Measurements from ENCODE around the gene ATG12.
A peak's percentile ranks its signal among the peaks of the same experiment; 100 is the strongest.
"Not testable (repeated sequence)": the region's sequence is repeated elsewhere in the genome, so short reads cannot be mapped to it uniquely, and the experiment has no call there.

ATG12 gene

DNA sequence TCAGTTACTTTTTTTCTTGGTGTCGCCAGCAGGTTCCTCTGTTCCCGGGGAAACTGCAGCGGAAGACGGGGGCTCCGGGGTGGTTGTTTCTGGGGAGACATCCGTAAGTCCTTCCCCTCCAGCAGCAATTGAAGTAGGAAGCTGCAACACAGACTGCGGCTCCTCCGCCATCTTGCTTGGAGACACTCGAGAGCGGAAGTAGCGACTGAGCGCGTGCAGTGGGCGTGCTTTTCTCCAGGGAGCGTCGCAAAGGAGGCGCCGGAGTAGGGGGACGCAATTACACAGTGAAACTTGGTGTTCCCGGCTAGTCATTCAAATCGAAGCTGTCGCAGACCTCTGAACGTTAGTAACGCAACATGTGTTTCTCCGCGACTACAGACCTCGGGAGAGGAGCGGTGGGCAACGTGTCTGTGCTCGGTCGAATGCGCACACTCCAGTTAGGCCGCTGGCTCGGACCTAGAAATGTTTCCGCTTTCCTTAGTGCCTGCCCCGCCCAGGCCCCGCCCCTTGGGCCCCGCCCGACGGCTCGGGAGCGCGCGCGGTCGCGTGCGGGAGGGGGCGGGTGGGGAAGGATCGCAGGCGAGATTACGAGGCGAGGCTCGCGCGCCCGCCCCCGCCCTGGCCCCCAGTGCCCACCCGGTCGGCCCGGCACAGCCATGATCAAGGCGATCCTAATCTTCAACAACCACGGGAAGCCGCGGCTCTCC lies at the start of gene ATG12, which contains the start of gene AP3S1:
Gene ATG12 (minus strand): TSS at position 184 of the 707 bp plus-strand sequence. CDS start 13 bp downstream, at position 171.
Gene AP3S1 (plus strand): TSS at position 554 of the 707 bp plus-strand sequence. CDS start 103 bp downstream, at position 657.
- DNase-seq, result peak; percentile 97

DNA sequence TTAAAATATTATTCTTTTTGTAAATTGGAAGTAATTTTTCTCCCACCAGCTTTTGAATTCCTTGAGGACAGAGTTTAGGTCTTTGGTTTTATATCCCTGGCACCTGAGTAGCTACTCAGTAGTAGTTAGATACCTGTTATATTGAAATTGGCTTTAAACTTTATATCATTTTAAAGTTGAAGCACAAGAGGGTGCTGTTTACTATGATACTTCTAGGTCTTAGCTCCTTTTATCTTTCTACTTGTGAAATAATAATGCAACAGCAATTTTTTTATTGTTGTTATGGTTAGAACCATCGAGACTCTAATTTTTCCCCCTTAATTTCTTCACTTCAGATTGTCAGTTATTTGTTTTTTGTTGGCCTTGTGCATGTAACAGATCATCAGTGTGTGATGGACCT lies 46.7 kb upstream of the ATG12 start:
- DNase-seq, result no peak

DNA sequence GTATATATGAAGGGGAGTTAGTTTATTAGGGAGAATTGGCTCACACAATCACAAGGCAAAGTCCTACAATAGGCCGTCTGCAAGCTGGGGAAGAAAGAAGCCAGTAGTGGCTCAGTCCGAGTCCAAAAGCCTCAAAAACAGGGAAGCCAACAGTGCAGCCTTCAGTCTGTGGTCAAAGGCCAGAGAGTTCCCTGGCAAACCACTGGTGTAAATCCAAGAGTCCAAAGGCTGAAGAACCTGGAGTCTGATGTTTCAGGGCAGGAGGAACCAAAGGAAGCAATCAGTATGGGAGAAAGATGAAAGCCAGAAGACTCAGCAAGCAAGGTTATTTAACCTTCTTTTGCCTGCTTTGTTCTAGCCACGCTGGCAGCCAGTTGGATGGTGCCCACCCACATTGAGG lies 43.8 kb upstream of the ATG12 start:
- not testable (repeated sequence) for DNase-seq

- no peak for DNase-seq
Measured at GRCh38 chr5:115884704-115885103, 43.3 kb upstream of the ATG12 start.

DNA sequence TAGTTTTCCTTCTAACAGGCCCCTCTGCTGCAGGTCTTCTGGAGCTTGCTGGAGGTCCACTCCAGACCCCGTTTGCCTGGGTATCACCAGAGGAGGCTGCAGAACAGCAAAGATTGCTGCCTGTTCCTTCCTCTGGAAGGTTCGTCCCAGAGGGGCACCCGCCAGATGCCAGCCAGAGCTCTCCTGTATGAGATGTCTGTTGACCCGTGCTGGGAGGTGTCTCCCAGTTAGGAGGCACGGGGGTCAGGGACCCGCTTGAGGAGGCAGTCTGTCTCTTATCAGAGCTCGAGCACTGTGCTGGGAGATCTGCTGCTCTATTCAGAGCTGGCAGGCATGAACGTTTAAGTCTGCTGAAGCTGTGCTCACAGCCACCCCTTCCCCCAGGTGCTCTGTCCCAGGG lies 41.1 kb upstream of the ATG12 start:
- DNase-seq, result not testable (repeated sequence)

DNA sequence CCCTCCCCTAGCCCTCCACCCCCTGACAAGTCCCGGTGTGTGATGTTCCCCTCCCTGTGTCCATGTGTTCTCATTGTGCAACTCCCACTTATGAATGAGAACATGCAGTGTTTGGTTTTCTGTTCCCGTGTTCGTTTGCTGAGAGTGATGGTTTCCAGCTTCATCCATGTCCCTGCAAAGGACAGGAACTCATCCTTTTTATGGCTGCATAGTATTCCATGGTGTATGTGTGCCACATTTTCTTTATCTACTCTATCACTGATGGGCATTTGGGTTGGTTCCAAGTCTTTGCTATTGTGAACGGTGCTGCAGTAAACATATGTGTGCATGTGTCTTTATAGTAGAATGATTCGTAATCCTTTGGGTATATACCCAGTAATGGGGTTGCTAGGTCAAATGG lies 36.0 kb upstream of the ATG12 start:
- not testable (repeated sequence) for DNase-seq

DNA sequence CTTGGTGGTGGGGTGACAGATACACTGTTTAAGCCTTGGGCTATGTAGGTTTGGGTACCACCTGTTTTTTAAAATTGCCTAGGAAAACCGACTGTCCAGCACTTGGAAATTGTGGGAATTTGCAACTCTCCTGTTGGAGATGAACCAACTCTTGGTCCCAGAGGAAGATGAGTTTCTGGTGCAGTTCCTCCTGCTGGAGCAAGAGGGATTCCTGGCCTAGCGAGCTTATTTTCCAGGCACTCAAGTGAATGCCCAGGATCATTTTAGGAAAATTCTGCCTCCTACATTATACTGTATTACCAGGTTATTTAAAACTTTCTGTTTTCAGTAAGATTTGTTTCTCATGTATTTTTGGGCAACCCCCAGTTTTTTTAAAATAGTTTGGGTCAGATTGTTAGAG lies 34.1 kb upstream of the ATG12 start:
- DNase-seq, result no peak

DNA sequence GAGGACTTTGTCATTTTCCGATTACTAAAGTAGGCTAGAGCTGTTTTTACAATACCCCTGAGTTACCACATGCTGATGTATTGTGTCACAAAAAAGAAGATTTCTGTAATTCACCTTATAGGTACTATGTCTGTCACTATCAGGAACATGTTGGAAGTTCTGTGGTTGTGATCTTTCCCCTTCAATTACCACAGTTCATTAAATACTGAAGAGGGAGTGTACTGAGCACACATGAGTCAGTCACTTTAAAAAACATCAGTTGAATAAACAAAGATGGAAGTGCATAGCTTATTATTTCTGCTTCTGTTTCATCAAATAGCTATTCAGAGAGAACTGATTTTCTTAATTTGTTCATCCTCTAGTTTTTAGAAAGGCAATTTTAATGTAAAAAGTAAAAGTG lies 32.0 kb upstream of the ATG12 start:
- no peak for DNase-seq

DNA sequence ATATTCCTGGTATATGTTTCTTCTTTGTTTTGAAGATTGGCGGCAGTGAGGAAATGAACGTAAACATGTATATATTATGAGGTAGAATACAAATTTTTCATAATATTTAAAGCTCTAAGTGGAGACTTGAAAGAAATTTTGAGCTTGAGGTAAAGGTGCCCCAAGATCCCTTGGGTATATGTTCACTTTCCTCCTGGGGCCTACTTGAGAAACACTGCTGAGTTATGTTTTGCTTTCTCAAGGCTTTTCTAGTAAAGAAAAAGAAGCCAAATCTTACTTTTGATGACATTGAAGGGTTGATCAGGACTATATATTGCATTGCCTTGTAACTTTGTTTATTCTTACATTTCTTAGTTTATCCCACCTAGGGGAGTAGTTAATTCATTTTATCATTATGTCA lies 31.1 kb upstream of the ATG12 start:
- DNase-seq, result no peak

DNA sequence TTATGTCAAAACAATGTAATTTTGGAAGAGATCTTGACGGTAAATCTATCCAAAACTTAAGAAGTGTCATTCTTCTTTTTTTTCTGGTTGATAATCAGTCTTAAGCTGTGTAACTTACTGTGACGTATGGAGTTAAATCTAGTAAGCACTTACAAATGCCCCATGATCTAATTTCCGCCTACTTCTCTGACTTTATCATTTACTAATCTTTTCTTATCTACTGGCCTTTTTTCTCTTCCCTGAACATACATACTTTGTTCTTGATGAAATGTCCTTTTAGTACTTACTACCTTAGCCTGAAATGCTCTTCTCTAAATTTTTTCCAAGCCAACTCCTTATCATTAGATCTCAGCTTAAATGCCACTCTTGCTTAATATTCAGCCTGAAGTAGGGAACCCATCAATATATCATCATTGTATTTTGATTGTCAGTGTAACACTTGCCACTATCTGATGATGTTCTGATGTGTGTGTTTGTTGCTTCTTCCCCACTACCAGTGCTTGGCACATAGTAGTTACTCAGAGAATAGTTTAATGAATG lies 28.0 kb upstream of the ATG12 start:
- DNase-seq, result no peak

DNA sequence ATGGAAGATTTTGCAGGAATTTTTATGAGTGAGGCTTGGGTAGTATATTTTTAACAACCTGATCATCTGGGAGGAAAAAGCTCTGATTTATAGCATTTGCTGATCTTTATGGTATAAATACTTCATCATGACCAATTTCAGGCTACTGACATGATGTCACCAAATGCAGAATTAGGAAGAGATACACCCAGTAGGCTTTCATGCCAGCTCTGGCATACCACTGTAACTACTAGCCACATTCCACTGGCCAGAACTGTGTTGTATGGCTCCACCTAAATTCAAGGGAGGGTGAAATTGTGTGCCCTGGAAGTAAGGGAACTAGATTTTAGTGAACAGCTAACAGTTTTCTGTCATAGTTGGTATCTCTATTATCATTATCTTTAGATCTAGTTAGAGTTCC lies 18.0 kb upstream of the ATG12 start:
- DNase-seq, result no peak

GRCh38 chr5:115858396-115858795 lies 17.0 kb upstream of the ATG12 start:
- no peak for DNase-seq

- DNase-seq, result no peak
Measured at GRCh38 chr5:115857626-115858349, 16.4 kb upstream of the ATG12 start.

DNA sequence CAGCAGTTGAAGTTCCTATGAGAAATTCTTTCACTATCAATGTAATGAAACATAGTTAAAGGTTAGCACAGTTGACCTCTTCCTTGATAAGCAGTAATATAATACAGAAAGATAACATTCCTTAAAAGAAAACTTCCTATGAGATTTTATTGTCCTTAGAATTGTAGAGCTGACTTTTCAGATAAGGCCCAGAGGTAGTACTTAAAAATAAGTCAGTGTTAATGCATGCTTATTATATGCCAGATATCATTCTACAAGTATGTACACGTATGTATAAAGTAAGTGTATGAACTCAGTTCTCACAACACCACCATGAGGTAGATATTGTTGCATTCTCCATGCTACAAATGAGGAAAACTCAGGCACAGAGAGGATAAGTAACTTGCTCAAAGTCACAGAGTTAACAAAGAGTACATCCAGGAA lies 15.7 kb upstream of the ATG12 start:
- DNase-seq, result no peak

- DNase-seq, result no peak
Measured at GRCh38 chr5:115855959-115856358, 14.6 kb upstream of the ATG12 start.

- DNase-seq, result no peak
Measured at GRCh38 chr5:115854139-115854538, 12.8 kb upstream of the ATG12 start.

DNA sequence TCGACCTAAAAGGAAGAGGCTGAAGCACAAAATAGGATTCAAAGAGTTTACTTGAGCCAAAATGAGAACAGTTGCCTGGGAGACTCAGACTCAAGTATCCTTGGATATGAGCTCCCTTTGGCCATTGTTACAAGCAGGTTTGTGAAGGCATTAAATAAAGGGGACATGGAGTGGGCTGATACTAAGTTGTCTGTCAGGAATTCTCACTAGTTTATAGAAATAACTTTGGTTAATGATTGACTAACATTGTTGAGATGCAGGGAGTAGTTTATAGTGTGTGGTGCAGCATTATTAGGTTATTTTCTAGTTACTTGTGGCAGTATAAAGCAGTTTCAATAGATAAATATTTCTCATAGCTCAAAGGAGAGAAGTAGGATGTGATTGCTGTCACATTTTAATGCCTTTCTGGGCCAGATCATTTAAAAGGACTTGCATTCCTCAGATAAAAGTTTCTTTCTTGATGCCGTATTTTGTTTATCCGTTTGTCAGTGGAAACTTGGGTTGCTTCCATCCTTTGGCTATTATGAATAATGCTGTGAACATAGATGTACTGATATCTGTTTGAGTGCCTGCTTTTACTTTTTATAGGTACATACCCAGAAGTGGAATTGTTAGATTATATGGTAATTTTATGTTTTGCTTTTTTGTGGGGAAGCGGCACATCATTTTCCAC lies 9.5 kb upstream of the ATG12 start:
- no peak for DNase-seq

GRCh38 chr5:115849258-115849798 lies 8.0 kb upstream of the ATG12 start:
- DNase-seq, result no peak

DNA sequence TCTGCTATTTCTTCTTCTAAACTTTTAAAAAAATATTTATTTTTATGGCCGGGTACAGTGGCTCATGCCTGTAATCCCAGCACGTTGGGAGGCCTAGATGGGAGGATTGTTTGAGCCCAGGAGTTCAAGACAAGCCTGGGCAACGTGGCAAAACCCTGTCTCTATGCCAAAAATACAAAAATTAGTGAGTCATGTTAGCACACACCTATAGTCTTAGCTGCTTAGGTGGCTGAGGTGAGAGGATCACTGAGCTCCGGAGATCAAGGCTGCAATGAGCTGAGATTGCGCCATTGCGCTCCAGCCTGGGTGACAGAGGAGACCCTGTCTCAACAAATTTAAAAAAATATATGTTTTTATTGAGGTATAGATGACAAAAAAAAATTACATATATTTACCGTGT lies 5.9 kb upstream of the ATG12 start:
- DNase-seq, result no peak

- no peak for DNase-seq
Measured at GRCh38 chr5:115844321-115844817, 3.0 kb upstream of the ATG12 start.

- DNase-seq, result no peak
Measured at GRCh38 chr5:115843444-115844130, 2.2 kb upstream of the ATG12 start.

DNA sequence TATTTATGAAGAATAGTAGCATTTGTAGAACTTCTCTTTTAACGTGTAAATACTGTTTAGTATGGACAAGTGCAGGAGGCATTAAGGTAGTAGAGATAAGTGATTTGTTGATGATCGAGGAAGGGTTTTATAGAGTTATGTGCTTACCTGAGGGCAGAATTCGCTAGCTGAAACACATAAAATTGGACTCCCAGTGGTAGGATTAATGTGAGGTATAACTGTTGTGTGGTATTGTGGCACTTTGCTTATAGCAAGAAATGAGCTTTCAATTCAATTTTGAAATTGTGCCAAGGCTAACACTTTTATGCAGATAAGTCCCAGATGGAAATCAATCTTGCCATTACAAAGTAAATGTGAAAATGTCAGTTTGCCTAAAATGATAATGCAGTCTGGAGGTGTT lies 1.6 kb upstream of the ATG12 start:
- no peak for DNase-seq

All from right forelimb (tissue), 1 donor.